Endothelial cell of umbilical vein (primary cell): ENCODE measurements around the gene LRRC46. TPM values are rescaled to one million over a fixed set of nuclear protein-coding genes. Genes with fewer than 3 reads are reported as not detected.

Experiments used
- BruUV-seq: library from RNA; stranded (reverse); fragments of 400-500 nt; replicated peaks from 2 replicates; lab custom pipeline; 2021; lab: Mats Ljungman, UMichigan
- CTCF ChIA-PET: fragments of 300-600, 350-600 bp; sonication (Branson Sonifier 250); formaldehyde crosslinking; loops from one replicate; lab custom pipeline; 2021; ENCODE audit warnings: antibody characterized with exemption, inconsistent platforms; lab: Charles Lee
- POLR2A ChIA-PET: fragments of 300-600, 350-600 bp; sonication (Branson Sonifier 250); formaldehyde crosslinking; loops from one replicate; lab custom pipeline; 2021; ENCODE audit warnings: antibody characterized with exemption, inconsistent platforms; lab: Charles Lee
- DNase-seq: peaks from one replicate; pipeline ENCODE4 v3.0.0-alpha.2; 2011; ENCODE audit warnings: low read depth, low spot score
- FAIRE-seq: peaks from 2 replicates; lab custom pipeline; 2011; peaks lifted over from hg19 to GRCh38; lab: Jason Lieb, UNC
- H2AFZ ChIP-seq: 2 replicates; pipeline ENCODE4 v1.6.0; 2012; ENCODE audit warnings: low read depth, low read length, control low read depth, inconsistent platforms
- H3K27ac ChIP-seq: 2 replicates; pipeline ENCODE4 v1.5.1; 2011; ENCODE audit warnings: low read depth, mild to moderate bottlenecking, control low read depth, low read length, moderate library complexity; ENCODE audit not compliant: insufficient read depth
- H3K27me3 ChIP-seq, 2 experiments: 2 replicates each; pipeline versions ENCODE4 v1.6.0 to v1.6.1; 2011; ENCODE audit warnings: low read length in 2 of 2, mixed read lengths in 1 of 2; ENCODE audit not compliant: control insufficient read depth in 2 of 2, insufficient read depth in 2 of 2
- H3K36me3 ChIP-seq, 2 experiments: 2 replicates in 1 of 2; 3 replicates in 1 of 2; pipeline ENCODE4 v1.5.1; 2011; ENCODE audit warnings: low read length in 2 of 2, mild to moderate bottlenecking in 1 of 2, moderate library complexity in 1 of 2; ENCODE audit not compliant: control insufficient read depth in 2 of 2, insufficient read depth in 2 of 2; ENCODE audit errors: extremely low read depth in 1 of 2
- H3K4me1 ChIP-seq: 3 replicates; pipeline ENCODE4 v1.5.1; 2011; ENCODE audit warnings: mild to moderate bottlenecking, low read length; ENCODE audit not compliant: control insufficient read depth, insufficient read depth; ENCODE audit errors: extremely low read depth
- H3K4me2 ChIP-seq: 2 replicates; pipeline ENCODE4 v1.6.1; 2011; ENCODE audit warnings: low read length, control low read depth, mixed read lengths; ENCODE audit not compliant: insufficient read depth
- H3K4me3 ChIP-seq, 3 experiments: fragments of 200-600 bp in 1 of 3; sonication (generic), shearing (Covaris generic) in 1 of 3; replicated peaks in 1 of 3; 2 replicates each; pipeline ENCODE4 v1.5.1; 2011 to 2016; ENCODE audit warnings: control low read depth in 3 of 3, low read length in 3 of 3, mild to moderate bottlenecking in 2 of 3, inconsistent platforms in 1 of 3, low read depth in 1 of 3, moderate library complexity in 1 of 3; ENCODE audit not compliant: insufficient read depth in 1 of 3
- H3K79me2 ChIP-seq: 2 replicates; pipeline ENCODE4 v1.6.0; 2012; ENCODE audit warnings: low read length, inconsistent platforms; ENCODE audit not compliant: control insufficient read depth, insufficient read depth
- H3K9ac ChIP-seq: replicated peaks from 2 replicates; pipeline ENCODE3; 2011; ENCODE audit warnings: low read length, control low read depth; ENCODE audit not compliant: insufficient read depth; ENCODE audit errors: extremely low read depth
- H3K9me1 ChIP-seq: replicated peaks from 3 replicates; pipeline ENCODE4 v1.6.0; 2011; ENCODE audit warnings: mild to moderate bottlenecking, low read length; ENCODE audit not compliant: control insufficient read depth, insufficient read depth; ENCODE audit errors: extremely low read depth
- H3K9me3 ChIP-seq: replicated peaks from 2 replicates; pipeline ENCODE4 v1.5.1; 2012; ENCODE audit warnings: low read length, inconsistent platforms; ENCODE audit not compliant: control insufficient read depth, insufficient read depth
- H4K20me1 ChIP-seq: replicated peaks from 2 replicates; pipeline ENCODE3; 2011; ENCODE audit warnings: mild to moderate bottlenecking, low read length; ENCODE audit not compliant: control insufficient read depth, insufficient read depth; ENCODE audit errors: extremely low read depth
- EZH2 ChIP-seq: IDR thresholded peaks from 2 replicates; pipeline ENCODE4 v1.6.1; 2012; ENCODE audit warnings: borderline replicate concordance, low read depth, mild to moderate bottlenecking, moderate library complexity, low read length, inconsistent platforms; ENCODE audit not compliant: severe bottlenecking
- FOS ChIP-seq: IDR thresholded peaks from 2 replicates; pipeline ENCODE4 v1.6.1; 2011; ENCODE audit warnings: mild to moderate bottlenecking, low read length, moderate library complexity, borderline replicate concordance; ENCODE audit not compliant: insufficient read depth
- GATA2 ChIP-seq: IDR thresholded peaks from 2 replicates; pipeline ENCODE4 v1.7.0; 2011; ENCODE audit warnings: low read depth, mild to moderate bottlenecking, moderate library complexity, mixed read lengths, low read length; ENCODE audit not compliant: insufficient read length, insufficient read depth
- JUN ChIP-seq: IDR thresholded peaks from 2 replicates; pipeline ENCODE4 v1.6.1; 2011; ENCODE audit warnings: borderline replicate concordance, low read depth; ENCODE audit not compliant: insufficient read length, insufficient read depth
- MYC ChIP-seq: IDR thresholded peaks from one replicate; pipeline ENCODE4 v1.6.1; 2011; ENCODE audit warnings: mild to moderate bottlenecking, low read depth, low read length
- POLR2AphosphoS5 ChIP-seq: IDR thresholded peaks from 2 replicates; pipeline ENCODE4 v1.6.1; 2012; ENCODE audit warnings: low read depth, mild to moderate bottlenecking, control low read depth, low read length, moderate library complexity; ENCODE audit not compliant: insufficient read depth
- dilution Hi-C: fragments of 300-500 bp; cut with MboI; formaldehyde crosslinking; loops from one replicate; pipeline ENCODE4 v1.15.0; 2019; ENCODE audit warnings: low sequenced_read_pairs; ENCODE audit not compliant: extremely low pct_ligation_motif_present
- intact Hi-C: fragments of 100-400 bp; cut with micrococcal nuclease; formaldehyde crosslinking; loops from one replicate; pipeline ENCODE4 v1.10.0; 2022
- polyA plus RNA-seq, 4 experiments: library from polyadenylated mRNA; depleted of rRNA in 3 of 4; stranded (reverse) in 3 of 4; unstranded in 1 of 4; fragments of >200 nt; gene quantifications; 2 replicates each; pipeline versions ENCODE4 v1.2.1 to v1.2.3, GENCODE V29; 2011 to 2012; ENCODE audit warnings: missing spikeins in 1 of 4
- total RNA-seq: library from RNA; stranded (reverse); gene quantifications from 2 replicates; pipeline ENCODE4 v1.2.3, GENCODE V29; 2021
- TF ChIP-seq, protein P1 (sequence below): IDR thresholded peaks from 2 replicates; pipeline ENCODE4 v1.6.1; 2011; ENCODE audit not compliant: insufficient read depth, insufficient read length
- TF ChIP-seq, protein P2 (sequence below), 2 donors: IDR thresholded peaks; 1 replicate in 1 of 2; 2 replicates in 1 of 2; pipeline ENCODE4 v1.5.1; 2011; ENCODE audit warnings: low read length in 2 of 2, mild to moderate bottlenecking in 2 of 2, moderate library complexity in 2 of 2, control low read depth in 1 of 2, inconsistent platforms in 1 of 2, low read depth in 1 of 2; ENCODE audit not compliant: insufficient read depth in 1 of 2; ENCODE audit errors: extremely low read depth in 1 of 2

Gene LRRC46
- total and polyA plus RNA-seq, 2 donors (not counting 3 experiments of a cell fraction or from before 2014, with no cell fraction given) = 0.36 to 0.42 TPM

DNA sequence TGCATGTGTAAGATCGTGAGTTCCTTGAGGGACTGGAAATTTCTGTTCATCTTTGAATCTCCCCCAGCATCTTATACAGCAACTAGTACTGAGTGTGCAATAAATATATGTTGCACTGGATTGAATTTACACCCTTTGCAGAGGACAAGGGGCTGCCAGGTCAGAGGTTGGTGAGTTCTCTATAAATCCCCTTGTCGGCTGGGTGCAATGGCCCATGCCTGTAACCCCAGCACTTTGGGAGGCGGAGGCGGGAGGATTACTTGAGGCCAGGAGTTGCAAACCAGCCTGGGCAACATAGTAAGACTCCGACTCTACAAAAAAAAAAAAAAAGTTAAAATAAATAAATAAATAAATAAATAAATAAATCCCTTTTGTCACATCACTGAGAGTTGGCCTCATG, 28.9 kb downstream of the LRRC46 start:
- Histone ChIP-seq H3K79me2 (no peaks in the 10 kb centered on the region), H3K9me1 (no peaks in the 10 kb centered on the region), H3K36me3 (no peaks in the 10 kb centered on the region), H3K4me3 (no peak overlapping the region), H3K9ac (no peak overlapping the region), H3K27ac (no peak overlapping the region), H3K27me3 (peaks cover 0 to 3% of the 10 kb centered on the region in 2 experiments), H4K20me1 (no peaks in the 10 kb centered on the region), H3K4me2 (no peak overlapping the region), H3K9me3 (no peaks in the 10 kb centered on the region), H3K4me1 (peaks cover 20% of the 10 kb centered on the region), H2AFZ (no peak overlapping the region)
- intact Hi-C loops = no loop called here
- FAIRE-seq (no peak), DNase-seq (no peak)
- dilution Hi-C loops = no loop called here
- ChIA-PET CTCF (interaction anchor here (0.7 to 1.0 kb wide), 2 partner anchors 17 to 30 kb away, joined by 3 read pairs; no protein-coding TSS in a partner anchor), POLR2A (no interaction called here)
- no peak for TF ChIP-seq JUN
- TF ChIP-seq, protein P1, sequence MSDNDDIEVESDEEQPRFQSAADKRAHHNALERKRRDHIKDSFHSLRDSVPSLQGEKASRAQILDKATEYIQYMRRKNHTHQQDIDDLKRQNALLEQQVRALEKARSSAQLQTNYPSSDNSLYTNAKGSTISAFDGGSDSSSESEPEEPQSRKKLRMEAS = no peak
- BruUV-seq = no TSS peak

DNA sequence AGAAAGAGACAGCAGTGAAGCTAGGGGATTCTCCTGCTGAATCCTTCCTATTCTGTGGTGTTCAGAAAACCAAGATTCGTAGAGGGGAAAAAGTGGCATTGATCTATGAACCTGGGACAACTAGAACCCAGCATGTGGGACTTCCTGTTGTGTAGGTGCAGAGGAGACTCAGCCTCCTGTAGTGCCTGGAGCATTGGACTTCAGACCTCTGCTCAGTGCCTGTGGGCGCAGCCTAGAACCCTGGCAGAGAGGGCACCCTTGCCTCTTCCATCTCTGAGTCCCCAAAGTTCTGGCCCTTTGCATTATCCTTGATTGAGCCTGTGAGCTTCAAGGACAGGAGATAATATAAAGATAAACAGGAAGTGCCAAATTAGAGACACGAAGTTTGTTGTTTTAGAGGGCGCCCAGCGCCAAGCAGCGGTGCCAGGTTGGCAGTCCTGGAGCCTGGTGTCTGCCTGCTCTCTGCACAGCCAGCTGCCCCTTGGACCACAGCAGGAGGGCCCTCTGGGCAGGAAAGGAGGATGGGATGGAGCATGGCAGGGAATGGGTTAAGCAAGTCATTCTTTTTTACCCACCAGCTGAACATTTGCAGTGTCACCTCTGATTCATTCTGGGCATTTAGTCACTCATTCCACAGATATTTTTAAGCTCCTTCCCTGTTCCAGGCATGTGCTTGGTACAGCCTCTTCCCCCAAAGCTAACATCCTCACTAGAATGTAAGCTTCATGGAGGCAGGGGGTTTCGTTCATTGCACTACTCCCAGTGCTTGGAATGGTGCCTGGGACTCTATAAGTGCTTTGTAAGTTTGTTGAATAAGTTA, 31.4 kb downstream of the LRRC46 start:
- ChIA-PET CTCF (interaction anchor here (1.0 to 2.4 kb wide), 4 partner anchors 13 to 27 kb away, joined by 4 to 12 read pairs (median 6); partner anchors contain the start of gene SP6), POLR2A (interaction anchor here (0.6 kb wide), 1 partner anchor 169 kb away, joined by 3 read pairs; the partner anchor contains the start of gene TBKBP1)
- Histone ChIP-seq H3K4me3 (no peak overlapping the region), H3K4me1 (peaks cover 8% of the 10 kb centered on the region), H3K27ac (no peak overlapping the region), H4K20me1 (no peaks in the 10 kb centered on the region), H3K9me1 (no peaks in the 10 kb centered on the region), H2AFZ (peak overlapping the region; percentile 52), H3K36me3 (no peaks in the 10 kb centered on the region), H3K9me3 (no peaks in the 10 kb centered on the region), H3K9ac (no peak overlapping the region), H3K27me3 (peaks cover 0 to 3% of the 10 kb centered on the region in 2 experiments), H3K4me2 (no peak overlapping the region), H3K79me2 (no peaks in the 10 kb centered on the region)
- DNase-seq (no peak), FAIRE-seq (peak; percentile 59)
- no TSS peak for BruUV-seq
- TF ChIP-seq, protein P2, sequence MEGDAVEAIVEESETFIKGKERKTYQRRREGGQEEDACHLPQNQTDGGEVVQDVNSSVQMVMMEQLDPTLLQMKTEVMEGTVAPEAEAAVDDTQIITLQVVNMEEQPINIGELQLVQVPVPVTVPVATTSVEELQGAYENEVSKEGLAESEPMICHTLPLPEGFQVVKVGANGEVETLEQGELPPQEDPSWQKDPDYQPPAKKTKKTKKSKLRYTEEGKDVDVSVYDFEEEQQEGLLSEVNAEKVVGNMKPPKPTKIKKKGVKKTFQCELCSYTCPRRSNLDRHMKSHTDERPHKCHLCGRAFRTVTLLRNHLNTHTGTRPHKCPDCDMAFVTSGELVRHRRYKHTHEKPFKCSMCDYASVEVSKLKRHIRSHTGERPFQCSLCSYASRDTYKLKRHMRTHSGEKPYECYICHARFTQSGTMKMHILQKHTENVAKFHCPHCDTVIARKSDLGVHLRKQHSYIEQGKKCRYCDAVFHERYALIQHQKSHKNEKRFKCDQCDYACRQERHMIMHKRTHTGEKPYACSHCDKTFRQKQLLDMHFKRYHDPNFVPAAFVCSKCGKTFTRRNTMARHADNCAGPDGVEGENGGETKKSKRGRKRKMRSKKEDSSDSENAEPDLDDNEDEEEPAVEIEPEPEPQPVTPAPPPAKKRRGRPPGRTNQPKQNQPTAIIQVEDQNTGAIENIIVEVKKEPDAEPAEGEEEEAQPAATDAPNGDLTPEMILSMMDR (IDR thresholded peaks at IDR 0.05; ENCODE audit: extremely low read depth in 1 of 2, insufficient read depth in 1 of 2, low read depth in 1 of 2, low read length in 2 of 2) = no peak
- no peak for TF ChIP-seq EZH2
- no peak for TF ChIP-seq GATA2
- TF ChIP-seq JUN = no peak
- no peak for TF ChIP-seq MYC
- peak; percentile 17 for TF ChIP-seq POLR2AphosphoS5
- peak; percentile 69 for TF ChIP-seq FOS
- dilution Hi-C loops = no loop called here
- intact Hi-C loops = no loop called here
